ENCODE measurements around the gene NOTCH2. TPM values are rescaled to one million over a fixed set of nuclear protein-coding genes. Genes with fewer than 3 reads are reported as not detected.

Gene NOTCH2
- total RNA-seq, 4 donors from 2014 or later: 91.1 to 148 (median 112) TPM

DNA sequence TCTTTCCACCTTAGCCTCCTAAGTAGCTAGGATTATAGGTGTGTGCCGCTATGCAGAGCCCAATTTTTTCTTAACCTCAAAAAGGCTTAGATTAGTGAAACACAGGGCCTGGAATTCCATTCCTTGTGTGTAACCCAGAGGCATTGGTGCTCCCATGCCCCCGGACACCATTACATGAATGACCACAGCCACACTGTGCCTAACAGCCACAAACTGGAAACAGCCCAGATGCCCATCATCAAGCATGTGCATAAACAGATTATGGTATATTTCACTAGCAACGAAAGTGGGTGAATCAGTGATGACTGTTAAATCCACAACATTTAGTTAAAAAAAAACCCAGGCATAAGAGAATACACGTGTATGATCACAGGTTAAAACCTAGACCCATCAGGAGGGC is 197.6 kb downstream of the NOTCH2 start:
- intact Hi-C loops (cut with DNase I): loop anchor here (5.0 kb wide), 1 partner anchor 130 kb away; no protein-coding TSS in a partner anchor
- no peak for DNase-seq (ENCODE audit: extremely low spot score)

DNA sequence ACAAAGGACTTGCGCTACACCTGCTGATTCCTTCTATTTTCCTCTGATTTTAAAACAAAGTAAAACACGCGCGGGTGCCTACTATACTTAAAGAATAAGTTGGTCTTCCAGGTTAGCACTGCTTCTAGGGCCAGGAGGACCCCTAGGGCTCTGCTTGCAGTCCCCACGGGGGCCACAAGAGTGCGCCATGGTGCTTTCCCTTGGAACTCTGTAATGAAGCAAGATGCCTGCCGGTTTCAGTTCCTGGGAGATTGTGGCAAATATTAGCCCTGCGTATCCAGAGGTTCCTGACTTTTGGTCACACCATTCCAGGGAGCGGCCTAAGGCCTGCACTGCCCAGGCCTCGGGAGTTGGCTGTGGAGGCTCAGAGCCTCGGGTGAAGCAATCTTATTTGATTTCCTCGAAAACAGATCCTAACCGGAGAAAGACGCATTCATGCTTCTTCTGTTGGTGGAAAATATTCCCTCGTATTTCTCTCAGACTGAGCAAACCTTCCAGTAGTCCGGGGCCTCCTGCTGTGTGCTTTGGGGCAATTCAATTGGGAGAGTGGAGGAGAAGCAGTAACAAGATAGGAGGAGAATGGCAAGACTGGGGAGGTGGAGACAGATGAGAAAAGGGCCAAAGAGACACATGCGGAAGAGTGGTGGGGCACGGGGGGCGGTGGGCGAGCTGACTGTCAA is 198.4 kb downstream of the NOTCH2 start:
- H3K36me3 ChIP-seq: no peaks in the 10 kb centered on the region
- intact Hi-C loops (cut with DNase I): loop anchor here (5.0 kb wide), 1 partner anchor 129 kb away; no protein-coding TSS in a partner anchor
- peaks cover 5 to 32% (median 28%) of the 10 kb centered on the region in 4 donors for H3K4me1 ChIP-seq
- TF ChIP-seq, protein P1, sequence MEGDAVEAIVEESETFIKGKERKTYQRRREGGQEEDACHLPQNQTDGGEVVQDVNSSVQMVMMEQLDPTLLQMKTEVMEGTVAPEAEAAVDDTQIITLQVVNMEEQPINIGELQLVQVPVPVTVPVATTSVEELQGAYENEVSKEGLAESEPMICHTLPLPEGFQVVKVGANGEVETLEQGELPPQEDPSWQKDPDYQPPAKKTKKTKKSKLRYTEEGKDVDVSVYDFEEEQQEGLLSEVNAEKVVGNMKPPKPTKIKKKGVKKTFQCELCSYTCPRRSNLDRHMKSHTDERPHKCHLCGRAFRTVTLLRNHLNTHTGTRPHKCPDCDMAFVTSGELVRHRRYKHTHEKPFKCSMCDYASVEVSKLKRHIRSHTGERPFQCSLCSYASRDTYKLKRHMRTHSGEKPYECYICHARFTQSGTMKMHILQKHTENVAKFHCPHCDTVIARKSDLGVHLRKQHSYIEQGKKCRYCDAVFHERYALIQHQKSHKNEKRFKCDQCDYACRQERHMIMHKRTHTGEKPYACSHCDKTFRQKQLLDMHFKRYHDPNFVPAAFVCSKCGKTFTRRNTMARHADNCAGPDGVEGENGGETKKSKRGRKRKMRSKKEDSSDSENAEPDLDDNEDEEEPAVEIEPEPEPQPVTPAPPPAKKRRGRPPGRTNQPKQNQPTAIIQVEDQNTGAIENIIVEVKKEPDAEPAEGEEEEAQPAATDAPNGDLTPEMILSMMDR (IDR thresholded peaks at IDR 0.05): peak; percentile 85 to 95 (median 88)
- no peak for TF ChIP-seq POLR2AphosphoS5 (IDR thresholded peaks at IDR 0.05)
- no peaks in the 10 kb centered on the region for H3K9me3 ChIP-seq
- no peak overlapping the region for H3K27ac ChIP-seq (replicated peaks in 1 of 4)
- peak overlapping the region in 1 of 4 donors; percentile 21 for H3K4me3 ChIP-seq
- DNase-seq (ENCODE audit: extremely low spot score): no peak
- H3K27me3 ChIP-seq: no peaks in the 10 kb centered on the region
- WGBS: 54% methylated on average over 20 of the region's 20 CpGs

More for the DNA sequence above, 197.6 kb downstream of the NOTCH2 start:
- Histone ChIP-seq H3K36me3 (no peaks in the 10 kb centered on the region), H3K4me3 (no peak overlapping the region), H3K27ac (replicated peaks in 1 of 4) (no peak overlapping the region), H3K9me3 (no peaks in the 10 kb centered on the region), H3K4me1 (peaks cover 5 to 32% (median 28%) of the 10 kb centered on the region in 4 donors), H3K27me3 (no peaks in the 10 kb centered on the region)
- WGBS: 82% methylated on average over 4 of the region's 4 CpGs
- TF ChIP-seq EP300 (IDR thresholded peaks at IDR 0.05) (no peak), POLR2A (IDR thresholded peaks at IDR 0.05; ENCODE audit: low read depth) (no peak), POLR2AphosphoS5 (IDR thresholded peaks at IDR 0.05) (no peak)
- TF ChIP-seq, protein P1 (IDR thresholded peaks at IDR 0.05): no peak

DNA sequence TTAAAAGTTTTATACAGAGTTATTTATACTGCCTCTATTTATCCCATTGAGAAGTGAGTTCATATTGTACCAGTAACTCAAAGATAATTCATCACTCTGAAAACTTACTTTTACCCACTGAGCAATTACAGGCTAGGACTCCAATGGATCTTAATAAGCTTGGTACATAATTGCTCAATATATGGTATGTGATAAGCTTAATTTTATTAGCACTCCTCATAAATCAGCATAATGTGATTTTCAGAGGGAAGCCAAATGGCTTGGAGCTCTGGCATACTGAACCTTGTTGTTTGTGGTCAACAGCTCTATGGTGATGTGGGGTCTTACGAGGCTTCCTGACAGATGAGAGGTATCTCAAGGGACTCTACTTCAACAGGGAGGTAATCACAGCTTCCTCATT is 199.5 kb downstream of the NOTCH2 start:
- H3K4me3 ChIP-seq: no peak overlapping the region
- intact Hi-C loops (cut with DNase I): loop anchor here (5.0 kb wide), 1 partner anchor 128 kb away; no protein-coding TSS in a partner anchor
- WGBS: 54% methylated on average over 1 of the region's 1 CpG

DNA sequence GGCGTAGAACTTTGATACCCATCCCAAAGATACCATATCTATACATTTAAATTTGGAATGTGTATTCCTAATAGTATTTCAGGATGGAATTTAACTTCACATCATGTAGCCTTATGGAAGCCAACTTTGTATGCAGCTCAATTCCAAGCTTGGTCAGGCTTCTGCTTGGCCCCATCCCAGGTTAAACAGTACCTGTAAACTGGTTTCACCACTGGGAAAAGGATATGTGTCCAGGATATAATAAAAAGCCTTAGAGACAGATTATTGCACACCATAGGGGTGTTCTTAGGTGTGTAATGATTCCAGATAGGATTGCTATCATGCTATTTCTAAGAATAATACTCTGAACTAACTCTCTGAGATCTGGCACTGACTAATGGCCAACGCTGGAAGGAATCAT is 201.3 kb downstream of the NOTCH2 start:
- H3K27ac ChIP-seq (replicated peaks in 1 of 4): no peak overlapping the region
- peaks cover 0 to 22% (median 16%) of the 10 kb centered on the region in 4 donors for H3K4me1 ChIP-seq
- no peaks in the 10 kb centered on the region for H3K9me3 ChIP-seq
- TF ChIP-seq, protein P1 (IDR thresholded peaks at IDR 0.05): no peak
- TF ChIP-seq POLR2A (IDR thresholded peaks at IDR 0.05; ENCODE audit: low read depth): no peak
- 83% methylated on average over 2 of the region's 2 CpGs for WGBS
- no peak for DNase-seq (ENCODE audit: extremely low spot score)
- no peak overlapping the region for H3K4me3 ChIP-seq
- intact Hi-C loops (cut with DNase I): no loop called here
- no peaks in the 10 kb centered on the region for H3K36me3 ChIP-seq
- H3K27me3 ChIP-seq: no peaks in the 10 kb centered on the region

More for the DNA sequence above, 199.5 kb downstream of the NOTCH2 start:
- no peak overlapping the region for H3K27ac ChIP-seq (replicated peaks in 1 of 4)
- no peaks in the 10 kb centered on the region for H3K9me3 ChIP-seq
- no peak for DNase-seq (ENCODE audit: extremely low spot score)
- no peaks in the 10 kb centered on the region for H3K36me3 ChIP-seq
- no peaks in the 10 kb centered on the region for H3K27me3 ChIP-seq
- H3K4me1 ChIP-seq: peaks cover 5 to 37% (median 28%) of the 10 kb centered on the region in 4 donors
- TF ChIP-seq POLR2A (IDR thresholded peaks at IDR 0.05; ENCODE audit: low read depth) (no peak), EP300 (IDR thresholded peaks at IDR 0.05) (no peak), POLR2AphosphoS5 (IDR thresholded peaks at IDR 0.05) (no peak)
- TF ChIP-seq, protein P1 (IDR thresholded peaks at IDR 0.05): no peak

Measured in esophagus muscularis mucosa (tissue), 4 donors.